A204.1 (cell line): ENCODE results near the gene HOXA6.
A peak's percentile ranks its signal among the peaks of the same experiment; 100 is the strongest.

Experiments
- FAIRE-seq: peaks from 2 replicates; lab custom pipeline; 2012; peaks lifted over from hg19 to GRCh38; lab: Jason Lieb, UNC

HOXA6 gene

DNA sequence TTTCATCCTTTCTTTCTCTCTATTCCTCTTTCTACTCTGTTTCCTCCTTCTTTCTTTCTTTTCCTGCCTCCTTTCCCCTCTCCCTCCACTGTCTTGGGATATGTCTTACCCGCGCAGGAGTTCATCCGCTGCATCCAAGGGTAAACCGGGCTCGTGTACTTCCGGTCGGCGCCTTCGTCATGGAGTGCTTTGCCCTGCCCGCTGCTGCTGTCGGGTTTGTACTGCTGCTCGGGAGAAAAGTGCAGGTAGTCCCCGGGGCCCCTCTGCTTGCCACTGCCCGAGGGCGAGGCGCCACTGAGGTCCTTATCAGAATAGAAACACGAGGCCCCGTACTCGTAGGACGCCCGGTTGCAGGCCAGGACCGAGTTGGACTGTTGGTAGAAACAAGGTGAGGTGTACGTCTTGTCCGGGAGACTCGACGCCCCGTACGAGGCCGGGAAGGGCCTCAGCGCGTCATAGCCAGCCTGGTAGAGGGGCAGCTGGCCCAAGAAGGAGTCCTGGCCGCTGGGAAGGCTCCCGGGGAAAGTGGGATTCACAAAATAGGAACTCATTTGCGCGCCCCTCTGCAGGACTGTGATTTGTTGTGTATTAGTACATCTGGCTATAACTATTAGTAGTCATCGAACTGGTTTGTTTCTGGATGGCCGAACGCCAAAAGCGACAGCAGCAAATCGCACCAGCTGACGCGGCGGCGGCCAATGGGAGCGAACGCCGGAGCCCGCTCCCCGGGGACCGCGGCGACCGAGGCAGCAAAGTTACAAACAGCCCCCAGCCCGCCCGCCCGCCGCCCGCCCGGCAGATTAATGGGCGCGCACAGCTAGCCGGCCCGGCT lies at the start of gene HOXA6:
TSS of gene HOXA6 (minus strand) at position 576 of the 832 bp plus-strand sequence. CDS start at position 551, 25 bp downstream.
- FAIRE-seq = no peak

- FAIRE-seq = peak; percentile 98
Measured at GRCh38 chr7:27196287-27196767, 48.8 kb upstream of the HOXA6 start.

GRCh38 chr7:27194686-27195379 lies 47.3 kb upstream of the HOXA6 start:
- peak; percentile 46 for FAIRE-seq

DNA sequence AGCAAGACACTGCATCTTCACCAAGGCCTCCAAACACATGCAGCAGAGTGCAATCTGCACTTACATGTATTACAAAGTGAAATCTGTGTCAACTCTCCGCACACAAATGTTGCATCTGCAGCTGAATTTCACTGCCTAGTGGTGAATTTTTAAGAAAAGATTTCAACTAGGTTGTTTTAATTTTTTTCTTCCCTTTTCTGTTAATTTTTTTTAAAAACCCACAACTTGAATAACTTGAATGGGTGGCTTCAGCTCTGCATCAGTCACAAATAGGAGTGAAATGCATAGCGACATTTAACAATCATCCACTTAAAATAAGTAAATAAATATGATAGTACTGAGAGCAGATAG lies 46.4 kb upstream of the HOXA6 start:
- no peak for FAIRE-seq

- no peak for FAIRE-seq
Measured at GRCh38 chr7:27193335-27194001, 45.9 kb upstream of the HOXA6 start.

- FAIRE-seq = no peak
Measured at GRCh38 chr7:27192546-27193334, 45.2 kb upstream of the HOXA6 start.

GRCh38 chr7:27191833-27192545 lies 44.4 kb upstream of the HOXA6 start:
- no peak for FAIRE-seq

GRCh38 chr7:27191161-27191731 lies 43.7 kb upstream of the HOXA6 start:
- FAIRE-seq = no peak

- no peak for FAIRE-seq
Measured at GRCh38 chr7:27189997-27190748, 42.6 kb upstream of the HOXA6 start.

DNA sequence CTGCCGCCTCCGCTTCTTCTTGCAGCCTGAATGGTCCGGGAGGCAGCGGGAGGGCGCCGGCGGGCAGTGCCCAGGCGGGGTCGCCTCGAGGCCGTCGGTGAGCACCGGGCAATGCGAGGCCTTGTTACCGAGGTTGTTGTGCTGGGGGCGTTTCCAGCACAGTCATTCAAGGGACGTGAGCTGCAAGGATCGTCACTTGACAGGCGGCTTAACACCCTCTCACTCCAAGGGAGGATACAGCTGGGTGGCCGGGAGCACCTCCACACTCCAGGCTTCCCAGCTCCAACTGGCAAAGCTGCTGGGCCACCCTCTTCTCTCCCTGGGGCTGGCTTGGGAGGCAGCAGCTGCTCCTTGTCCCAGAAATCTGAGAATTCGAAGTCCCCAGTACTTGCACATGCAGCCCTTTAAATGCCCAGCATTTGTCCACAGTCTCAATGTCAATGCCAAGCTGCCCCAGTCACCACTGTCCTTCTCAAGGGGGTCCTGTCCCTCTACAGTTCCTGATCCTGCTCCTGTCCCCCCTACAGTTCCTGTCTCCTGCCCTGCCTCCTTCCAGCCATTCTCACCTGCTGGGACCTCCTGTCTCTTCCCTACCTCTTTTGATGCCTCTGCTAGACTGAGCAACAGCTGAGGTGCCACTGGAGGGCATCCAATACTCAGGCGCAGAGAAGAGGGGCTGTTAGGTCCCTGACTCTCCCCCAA lies 41.9 kb upstream of the HOXA6 start:
- FAIRE-seq = no peak

DNA sequence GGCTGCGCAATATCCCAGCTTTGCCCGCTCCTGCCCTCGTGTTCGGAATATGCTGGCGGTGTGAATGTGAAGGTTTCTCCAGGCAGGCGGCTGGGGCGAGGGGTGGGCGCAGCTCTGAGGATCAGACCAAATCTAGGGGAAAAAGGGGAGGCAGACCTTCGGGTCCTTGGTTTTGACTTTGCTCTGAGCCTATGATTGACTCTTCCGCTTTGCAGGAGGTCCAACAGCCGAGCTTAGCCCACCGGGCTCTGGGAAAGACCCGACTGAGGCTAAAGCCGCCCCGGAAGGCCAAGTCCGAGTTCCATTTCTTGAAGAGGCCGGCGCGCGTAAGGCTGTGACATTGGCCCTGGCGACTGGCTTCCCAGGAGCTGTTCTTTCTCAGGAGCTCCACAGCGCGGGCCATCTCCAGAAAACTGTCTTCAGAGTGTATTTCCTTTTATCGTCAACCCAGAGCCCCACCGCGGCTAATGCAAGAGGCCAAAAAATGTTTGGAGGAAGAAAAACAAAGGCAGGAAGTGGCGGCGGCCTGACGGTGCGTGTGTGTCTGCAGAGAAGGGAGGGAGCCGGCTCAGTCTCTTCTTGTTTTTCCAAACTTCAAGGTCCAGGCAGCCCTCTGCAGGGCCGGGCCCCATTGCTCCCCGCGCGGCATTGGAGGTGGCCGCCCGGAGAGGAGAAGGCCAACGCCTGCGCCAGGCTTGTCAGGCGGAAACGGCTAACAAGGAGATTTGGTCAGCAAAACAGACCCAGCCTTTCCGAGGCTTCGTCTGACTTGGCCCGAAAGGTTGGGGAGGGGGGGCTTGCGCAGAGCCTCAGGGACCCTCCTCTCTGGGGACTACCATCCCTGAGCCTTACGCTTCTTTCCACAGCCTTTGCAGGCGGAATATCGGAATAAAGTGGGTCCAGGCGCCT lies 41.1 kb upstream of the HOXA6 start:
- FAIRE-seq = no peak

DNA sequence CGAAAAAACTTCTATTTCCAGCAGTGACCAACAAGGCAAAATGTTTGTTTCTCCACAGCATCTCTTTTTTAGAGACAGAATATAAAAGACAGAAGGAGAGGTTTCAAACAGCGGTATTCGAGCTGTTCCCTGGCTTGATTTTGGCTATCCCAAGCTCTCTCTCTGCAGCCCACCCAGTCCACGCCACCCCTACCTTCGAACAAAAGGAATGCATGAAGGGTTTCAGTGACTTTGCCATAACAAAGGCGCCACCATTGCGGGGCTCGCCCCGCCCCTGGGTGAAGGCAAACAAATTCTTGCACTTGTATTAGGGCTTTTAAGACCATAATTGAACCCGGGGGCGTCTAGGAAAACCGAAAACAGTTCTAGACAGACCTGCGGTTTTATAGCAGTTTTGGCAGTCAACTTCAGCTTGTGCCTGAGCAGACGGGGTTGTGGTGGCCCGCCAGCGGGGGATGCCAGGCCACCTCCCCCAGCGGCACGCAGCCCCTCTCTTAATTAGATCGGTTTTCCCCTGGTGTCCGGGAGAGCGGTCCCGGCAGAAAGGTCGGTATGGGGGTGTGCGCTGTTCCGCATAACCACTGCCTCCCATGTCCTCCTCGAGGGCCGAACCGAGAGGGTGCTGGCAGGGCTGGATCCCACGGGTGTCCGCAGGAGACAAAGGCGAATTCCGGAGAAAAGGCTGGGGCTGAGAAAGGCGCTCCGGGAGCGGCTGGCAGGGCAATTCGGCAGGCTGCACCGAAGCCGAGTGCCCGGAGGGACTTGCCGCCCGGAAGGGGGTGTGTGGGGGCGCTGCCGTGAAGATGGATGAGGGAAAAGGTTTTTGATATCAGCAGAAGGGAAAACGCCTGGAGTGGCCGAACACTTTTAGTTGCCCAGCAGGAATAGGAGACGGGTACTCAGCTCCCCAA lies 40.2 kb upstream of the HOXA6 start:
- no peak for FAIRE-seq

DNA sequence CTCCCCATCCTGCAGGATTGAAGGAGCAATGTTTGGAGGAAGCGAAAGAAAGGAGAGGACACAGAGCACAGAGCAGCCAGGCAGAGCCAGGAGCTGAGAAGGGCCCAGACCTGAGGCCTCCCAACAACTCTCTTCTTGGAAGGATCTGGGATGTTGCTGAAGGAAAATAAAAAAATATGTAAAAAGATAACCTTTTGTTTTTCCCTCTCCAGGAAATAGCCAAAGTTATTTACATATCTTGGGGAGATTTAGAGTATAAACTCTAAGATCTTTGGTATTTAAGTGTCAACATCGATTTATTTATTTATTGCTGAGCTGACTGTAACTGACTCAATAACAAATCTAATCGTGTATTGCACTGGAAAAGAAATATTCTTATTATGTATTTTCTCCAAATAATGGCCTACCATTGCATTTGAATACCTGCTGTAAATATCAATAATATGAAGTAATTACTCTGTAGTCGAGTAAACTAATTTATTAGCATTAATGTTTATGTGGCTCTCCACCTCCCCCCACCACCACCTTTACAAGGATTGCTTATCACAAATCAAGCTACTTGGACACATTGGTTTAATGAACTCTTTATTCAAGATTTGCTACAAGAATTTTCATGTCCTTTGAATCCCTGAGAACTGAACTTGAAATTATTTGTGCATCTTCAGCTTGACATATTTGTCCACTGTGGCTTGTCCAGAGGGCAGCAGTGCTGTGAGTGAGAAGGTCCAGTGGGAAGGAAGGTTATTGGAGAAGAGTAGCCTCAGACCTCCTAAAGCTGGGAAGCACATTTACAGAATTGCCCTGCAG lies 39.3 kb upstream of the HOXA6 start:
- FAIRE-seq = no peak

- FAIRE-seq = no peak
Measured at GRCh38 chr7:27185854-27186667, 38.5 kb upstream of the HOXA6 start.

DNA sequence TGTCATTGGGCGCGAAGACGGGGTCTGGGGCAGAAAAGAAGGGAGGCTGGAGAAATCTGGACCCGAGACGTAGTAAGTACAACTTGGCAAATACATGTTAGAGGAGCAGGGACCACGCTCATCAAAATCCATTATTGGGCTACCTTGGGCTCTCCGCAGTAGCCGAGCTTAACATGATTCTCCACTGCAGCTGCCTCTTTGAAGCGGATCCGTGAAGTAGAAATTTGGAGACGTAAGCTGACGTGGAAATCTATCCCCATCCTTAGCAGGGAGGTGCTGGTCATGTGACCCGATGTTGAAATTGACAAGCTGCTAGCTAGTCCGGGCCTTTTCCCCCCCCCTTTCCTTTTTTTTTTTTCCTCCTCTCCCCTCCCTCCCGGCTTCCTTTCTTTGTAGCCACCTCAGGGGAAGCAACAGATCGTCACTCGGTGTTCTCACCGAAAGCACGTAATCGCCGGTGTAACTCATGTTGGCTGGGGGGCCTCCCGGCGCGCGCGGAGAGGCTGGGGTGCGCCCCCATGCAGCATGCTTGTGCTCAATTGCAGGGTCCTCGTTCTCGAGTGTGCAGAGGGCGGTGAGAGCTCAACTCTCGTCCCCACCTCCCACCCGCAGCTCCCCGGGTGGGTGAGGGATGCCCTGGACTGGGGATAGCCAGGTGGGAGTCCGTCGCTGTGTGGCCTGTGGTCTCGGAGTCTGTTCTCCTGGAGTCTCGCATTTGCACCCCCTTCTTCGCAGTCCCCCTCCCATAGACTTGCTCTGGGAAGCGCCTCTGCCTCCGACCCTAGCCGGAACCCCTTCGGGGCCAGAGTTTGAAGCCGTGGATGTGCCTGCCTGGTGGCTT lies 37.7 kb upstream of the HOXA6 start, which contains the start of gene HOXA11:
TSS of gene HOXA11 (minus strand) at position 220 of the 841 bp plus-strand sequence. CDS start at position 132, 88 bp downstream.
- FAIRE-seq = no peak
